GM13976 (cell line): Measurements from ENCODE around the gene PKNOX2.

Experiments used
- DNase-seq: peaks from one replicate; pipeline ENCODE4 v3.0.0; 2012; ENCODE audit warnings: low spot score
- CTCF ChIP-seq: IDR thresholded peaks from 2 replicates; pipeline ENCODE4 v1.5.1; 2012; ENCODE audit warnings: borderline replicate concordance, mild to moderate bottlenecking; ENCODE audit not compliant: insufficient read depth; ENCODE audit errors: extremely low read depth, missing control alignments, control extremely low read depth
- in situ Hi-C: fragments of 300-500 bp; cut with MboI; formaldehyde crosslinking; loops from one replicate; pipeline ENCODE4 v1.12.0; 2022; ENCODE audit warnings: low sequenced_read_pairs, mixed read lengths, inconsistent platforms; ENCODE audit not compliant: unreplicated experiment

The PKNOX2 gene

GRCh38 chr11:125464666-125465065 lies 300.1 kb downstream of the PKNOX2 start:
- DNase-seq: no peak
- TF ChIP-seq CTCF: no peak
- in situ Hi-C loops: no loop called here

GRCh38 chr11:125465255-125465654 lies 300.7 kb downstream of the PKNOX2 start:
- no peak for TF ChIP-seq CTCF
- no peak for DNase-seq
- in situ Hi-C loops: no loop called here

GRCh38 chr11:125465701-125466100 lies 301.1 kb downstream of the PKNOX2 start:
- in situ Hi-C loops: no loop called here
- TF ChIP-seq CTCF: no peak
- DNase-seq: no peak

- in situ Hi-C loops: no loop called here
- TF ChIP-seq CTCF: no peak
- no peak for DNase-seq
Observed at GRCh38 chr11:125468025-125468424, 303.5 kb downstream of the PKNOX2 start.

GRCh38 chr11:125468852-125469251 lies 304.3 kb downstream of the PKNOX2 start:
- no peak for TF ChIP-seq CTCF
- in situ Hi-C loops: no loop called here
- DNase-seq: no peak

- DNase-seq: no peak
- in situ Hi-C loops: no loop called here
- no peak for TF ChIP-seq CTCF
Observed at GRCh38 chr11:125470355-125470754, 305.8 kb downstream of the PKNOX2 start.

- TF ChIP-seq CTCF: no peak
- in situ Hi-C loops: no loop called here
- DNase-seq: no peak
Observed at GRCh38 chr11:125476721-125477120, 312.2 kb downstream of the PKNOX2 start.
